CD4-positive, alpha-beta T cell treated with Interleukin-21 for 1 hour (primary cell): Measurements from ENCODE around the gene SLC44A3.
"Not testable (repeated sequence)": the region's sequence is repeated elsewhere in the genome, so short reads cannot be mapped to it uniquely, and the experiment has no call there.

Experiments used
- DNase-seq: peaks from one replicate; pipeline ENCODE4 v3.0.0-alpha.2; 2020

The SLC44A3 gene

DNA sequence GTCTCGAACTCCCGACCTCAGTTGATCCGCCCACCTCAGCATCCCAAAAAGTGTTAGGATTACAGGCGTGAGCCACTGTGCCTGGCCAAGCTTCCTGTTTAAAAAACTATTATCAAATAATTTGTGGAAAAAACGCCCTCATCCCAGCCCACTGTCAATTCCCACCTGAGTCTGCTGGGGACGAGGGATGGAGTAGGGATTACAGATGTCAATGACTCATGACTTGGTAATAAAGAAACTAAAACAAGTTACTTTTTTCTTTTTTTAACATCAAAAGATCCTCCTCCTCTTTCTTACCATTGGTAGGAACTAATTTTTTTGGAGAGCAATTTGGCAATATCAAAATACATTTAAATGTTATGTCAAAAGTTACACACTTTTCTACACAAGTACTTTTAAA lies 97.1 kb downstream of the SLC44A3 start:
- no peak for DNase-seq

DNA sequence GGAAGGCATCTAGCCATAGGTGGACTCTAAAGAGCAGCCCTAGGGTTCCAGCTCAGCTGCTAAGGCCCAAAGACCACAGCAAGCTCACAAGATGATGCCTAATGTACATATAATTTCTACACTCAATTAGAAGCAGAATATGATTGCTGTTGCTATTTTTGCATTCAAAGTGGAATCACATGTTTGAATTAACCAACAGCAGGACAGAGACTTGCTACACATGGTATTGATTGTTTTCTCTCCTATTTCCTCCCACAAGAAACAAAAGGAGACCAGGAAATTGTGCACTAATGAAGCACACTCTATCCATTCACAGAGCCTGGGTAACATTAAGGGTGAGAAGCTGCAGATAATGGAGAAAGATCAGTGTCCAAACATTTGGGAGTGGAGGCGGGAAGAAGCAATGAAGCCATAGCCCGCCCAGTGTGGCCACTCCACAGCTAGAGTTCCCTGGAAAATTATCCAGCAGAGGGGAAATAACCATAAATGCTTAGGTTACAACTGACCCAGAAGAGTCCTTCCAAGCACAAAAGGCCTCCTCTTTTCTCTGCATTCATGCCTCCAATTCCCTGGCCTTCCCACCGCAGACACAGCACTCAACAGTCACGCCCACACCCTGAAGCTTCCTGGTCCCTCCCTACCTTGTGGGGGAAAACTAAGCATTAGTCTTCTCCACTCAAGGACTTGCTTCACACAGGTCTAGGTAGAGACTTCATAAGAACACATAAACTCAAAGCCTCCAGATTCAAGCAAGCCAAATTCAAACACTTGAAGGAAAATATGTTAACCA lies 99.3 kb downstream of the SLC44A3 start:
- no peak for DNase-seq

DNA sequence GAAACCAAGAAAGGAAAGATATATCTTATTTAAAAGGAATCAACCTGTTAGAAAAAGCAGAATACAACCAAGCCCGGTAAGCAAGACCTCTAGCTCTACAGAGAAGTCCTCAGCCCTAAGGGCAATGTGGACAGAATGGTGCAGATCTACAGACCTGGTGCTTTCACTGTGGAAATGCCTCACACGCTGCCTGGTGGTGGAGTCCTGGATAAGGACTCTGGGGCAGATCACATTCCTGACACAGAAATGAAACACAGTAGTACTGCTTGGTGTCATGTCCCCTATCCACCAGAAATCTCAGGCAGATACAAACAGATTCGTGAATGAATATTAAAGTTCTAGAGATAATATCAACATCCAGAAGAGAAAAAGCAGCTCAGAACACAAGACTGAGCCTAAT lies 99.9 kb downstream of the SLC44A3 start:
- DNase-seq = no peak

DNA sequence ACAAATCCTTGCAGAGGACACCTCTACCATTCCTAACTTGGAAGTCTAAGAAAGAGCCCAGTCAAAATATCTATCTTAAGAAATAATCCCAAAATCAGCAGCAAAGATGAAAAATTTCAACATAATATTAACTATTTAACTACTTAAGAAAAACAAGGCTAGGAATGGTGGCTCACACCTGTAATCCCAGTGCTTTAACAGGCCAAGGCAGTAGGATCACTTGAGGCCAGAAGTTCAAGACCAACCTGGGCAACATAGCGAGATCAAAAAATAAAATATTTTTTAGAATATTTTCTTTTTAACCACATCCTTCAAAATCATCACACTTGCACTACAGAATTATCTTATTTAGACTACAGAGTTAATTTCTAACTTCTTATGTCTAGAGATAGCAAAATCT lies 101.8 kb downstream of the SLC44A3 start:
- no peak for DNase-seq

DNA sequence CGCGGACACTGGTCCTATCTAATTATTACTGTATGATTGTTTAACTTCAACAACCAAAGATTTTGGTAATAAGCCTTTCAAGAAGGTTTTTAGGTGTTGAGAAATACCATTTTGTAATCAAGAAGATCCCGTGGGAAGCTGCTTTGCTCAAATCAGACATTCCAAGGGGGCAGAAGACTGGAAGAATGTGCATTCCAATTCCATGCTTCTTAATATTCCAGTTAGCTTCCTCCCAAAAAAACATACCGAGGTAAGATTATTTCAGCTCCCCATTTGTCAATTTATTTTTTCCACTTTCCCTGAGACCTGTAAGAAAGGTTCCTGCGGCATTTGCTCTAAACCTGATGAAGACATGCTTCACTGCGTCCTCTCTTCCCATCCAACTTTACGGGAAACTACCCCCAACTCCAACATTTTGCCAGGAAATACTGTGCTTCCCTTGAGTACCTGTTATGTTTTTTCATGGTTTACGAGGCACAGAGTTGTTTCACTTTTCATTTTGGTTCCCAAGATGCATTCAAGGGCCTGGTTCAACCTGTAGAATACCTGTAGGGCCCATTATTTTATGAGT lies 102.7 kb downstream of the SLC44A3 start:
- no peak for DNase-seq

DNA sequence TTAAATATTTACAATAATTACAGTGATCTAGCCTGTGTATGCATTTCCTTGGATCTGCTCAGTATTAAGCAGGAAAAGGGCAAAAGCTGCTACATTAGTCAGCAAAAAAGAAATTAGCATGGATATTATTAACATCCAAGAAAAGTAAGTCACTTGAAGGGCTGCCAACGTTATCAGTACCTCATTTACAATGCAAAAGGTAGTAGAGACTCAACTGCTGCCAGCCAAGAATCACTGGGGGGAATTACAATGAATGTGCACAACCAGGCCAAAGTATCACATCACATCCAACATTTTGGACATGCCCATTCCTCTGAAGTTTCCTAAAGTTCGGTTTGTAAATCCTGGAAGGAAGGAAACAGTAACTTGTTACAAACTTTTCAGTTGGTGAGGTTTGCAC lies 104.8 kb downstream of the SLC44A3 start:
- no peak for DNase-seq

DNA sequence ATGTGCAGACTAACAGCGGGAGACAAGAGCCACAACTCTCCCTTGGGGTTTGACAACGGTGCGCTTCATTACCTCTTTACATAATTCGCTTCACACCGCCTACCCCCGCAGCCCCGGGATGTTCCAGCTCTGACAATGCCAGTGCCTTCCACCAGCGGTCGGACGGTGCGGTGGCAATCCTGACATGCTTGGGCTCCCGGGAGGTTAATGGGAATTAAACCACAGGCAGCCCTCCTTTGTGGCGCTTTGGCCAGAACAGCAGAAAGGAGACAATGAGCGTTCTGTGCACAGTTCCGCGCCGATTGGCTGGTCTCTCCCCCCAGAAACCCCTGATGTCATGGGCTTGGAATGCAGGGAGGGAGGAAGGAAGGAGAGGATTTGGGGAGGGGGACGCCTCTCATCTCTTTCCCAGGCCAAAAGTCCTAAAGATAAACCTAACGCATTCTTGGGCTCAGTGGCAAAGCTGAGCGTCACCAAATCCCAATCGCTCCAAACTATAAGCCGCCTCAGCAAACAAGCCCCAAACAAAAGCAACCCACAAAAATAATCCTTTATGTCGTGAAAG lies 105.5 kb downstream of the SLC44A3 start:
- DNase-seq = no peak

DNA sequence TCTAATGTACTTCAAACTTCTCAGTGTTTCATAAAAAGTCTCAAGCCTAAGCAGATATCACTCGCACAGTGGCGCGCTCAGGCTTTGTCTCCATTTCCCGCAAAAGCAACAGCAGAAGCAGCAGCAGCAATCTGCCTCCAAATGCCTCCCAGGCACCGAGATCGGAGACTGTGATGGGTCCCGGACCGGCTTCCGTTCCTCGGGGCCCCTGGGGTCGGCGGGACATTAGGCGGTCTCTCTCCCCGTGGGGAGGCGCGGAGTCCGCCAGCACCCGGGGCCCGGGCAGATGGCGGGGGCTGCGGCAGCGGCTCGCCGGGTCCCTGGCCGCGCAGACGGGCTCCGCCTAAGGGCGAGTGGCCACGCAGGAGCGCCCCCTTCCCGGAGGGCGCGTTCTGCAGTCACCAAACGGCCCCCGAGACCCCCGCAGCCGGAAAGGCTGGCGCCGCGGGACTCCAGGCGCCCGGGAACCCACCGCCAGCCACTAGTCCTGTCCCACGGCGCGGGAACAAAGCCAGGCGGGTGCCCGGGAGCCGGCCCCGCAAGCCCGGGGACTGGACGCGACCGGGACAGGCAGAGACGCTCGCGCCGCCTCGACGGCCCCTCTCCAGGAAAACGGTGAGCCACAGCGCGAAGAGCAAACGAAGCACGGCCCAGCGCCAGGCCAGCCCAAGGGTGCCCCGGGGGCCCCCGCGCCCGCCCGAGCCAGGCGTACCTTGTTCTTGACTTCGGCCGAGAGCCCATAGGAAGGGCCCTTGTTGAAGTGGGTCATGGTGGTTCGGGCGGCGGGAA lies 106.2 kb downstream of the SLC44A3 start:
- DNase-seq = peak; percentile 6

DNA sequence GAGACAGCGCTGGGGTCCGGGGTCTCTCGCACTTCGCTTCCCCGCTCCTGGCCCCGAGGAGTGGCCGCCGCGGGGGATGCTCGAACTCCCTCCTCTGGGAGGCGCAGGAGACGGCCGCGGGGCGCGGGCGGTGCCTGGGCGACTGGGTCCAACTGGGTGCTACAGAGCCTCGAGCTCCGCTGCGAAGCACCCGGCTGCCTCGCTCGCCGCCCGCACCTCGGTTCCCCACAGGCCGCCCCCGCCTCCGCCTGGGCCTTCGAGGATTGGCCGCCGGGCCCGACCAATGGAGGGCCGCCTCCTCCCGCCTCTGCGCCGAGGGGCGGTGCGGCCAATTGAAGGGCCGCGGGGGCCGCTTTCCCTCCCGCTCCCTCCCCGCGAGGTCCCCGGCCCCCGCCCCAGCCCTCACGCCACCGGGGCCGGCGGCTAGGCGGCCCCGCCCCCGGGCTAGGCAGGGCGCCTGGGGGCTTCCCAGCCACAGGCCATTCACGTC lies 106.8 kb downstream of the SLC44A3 start, which contains the start of gene CNN3:
Gene CNN3, minus strand, starts transcription at position 196 of the 490 bp plus-strand sequence. CDS start 216 bp downstream, outside the sequence.
- peak; percentile 66 for DNase-seq

DNA sequence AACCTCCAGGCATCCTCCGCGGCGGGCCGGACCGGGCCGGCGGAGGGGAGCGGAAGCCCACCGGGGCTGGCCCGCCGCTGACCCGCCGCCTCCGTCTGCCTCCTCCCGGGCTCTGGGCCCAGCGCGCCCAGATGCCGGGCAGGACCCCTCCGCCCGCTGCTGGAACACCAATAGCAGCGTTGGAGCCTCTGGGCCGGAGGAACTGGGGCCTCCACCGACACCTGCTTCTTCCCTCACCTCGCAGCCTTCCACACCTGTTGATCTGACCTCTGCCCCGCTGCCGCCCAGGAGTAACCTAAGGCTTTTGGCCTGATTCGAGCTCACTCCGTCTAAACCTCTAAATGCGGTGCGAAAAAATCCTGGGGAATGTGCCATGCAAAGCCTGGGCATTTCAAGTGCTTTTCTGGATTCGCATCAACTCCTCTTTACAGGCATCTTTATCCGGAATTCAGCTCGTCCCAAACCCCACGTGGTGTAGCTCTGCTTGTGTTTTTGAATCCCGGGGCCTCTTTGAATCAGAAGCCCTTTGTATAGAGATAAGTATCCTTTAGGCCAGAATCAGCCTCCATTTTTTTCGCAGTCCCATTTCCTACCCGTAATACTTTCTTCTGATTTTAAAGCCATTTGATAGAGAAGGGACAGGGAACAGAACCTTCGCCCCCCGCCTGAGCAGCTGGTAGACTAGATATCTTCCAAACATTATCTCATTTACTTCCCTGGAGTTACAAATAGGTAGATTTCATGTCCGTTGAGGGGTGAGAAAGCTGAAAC lies 107.4 kb downstream of the SLC44A3 start:
- DNase-seq = no peak

DNA sequence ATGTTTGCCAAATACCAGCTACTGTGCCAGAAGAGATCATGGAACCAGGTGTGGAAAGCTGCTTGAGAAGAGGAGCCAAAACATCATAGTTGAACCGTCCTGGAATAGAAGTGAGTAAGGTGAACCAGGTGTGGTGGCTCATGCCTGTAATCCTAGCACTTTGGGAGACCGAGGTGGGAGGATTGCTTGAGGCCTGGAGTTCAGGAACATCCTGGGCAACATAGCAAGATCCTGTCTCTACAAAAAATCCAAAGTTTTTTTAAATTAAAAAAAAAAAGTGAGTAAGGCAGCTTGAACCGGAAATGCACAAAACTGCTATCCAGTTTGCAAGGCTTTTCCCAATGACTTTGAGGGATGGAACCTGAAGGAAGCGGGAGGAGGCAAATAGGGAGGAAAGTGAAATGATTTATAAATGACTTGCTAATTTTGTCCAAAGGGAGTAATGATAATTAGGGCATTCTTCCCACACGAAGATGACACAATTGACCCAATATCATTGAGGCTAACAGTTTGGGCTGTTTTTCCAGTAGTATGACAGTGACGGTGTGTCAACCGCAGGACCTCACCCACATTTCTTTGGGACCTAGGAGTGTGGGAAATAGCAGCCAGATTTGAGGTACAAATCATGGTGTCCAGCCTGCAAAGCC lies 108.3 kb downstream of the SLC44A3 start:
- DNase-seq = no peak

DNA sequence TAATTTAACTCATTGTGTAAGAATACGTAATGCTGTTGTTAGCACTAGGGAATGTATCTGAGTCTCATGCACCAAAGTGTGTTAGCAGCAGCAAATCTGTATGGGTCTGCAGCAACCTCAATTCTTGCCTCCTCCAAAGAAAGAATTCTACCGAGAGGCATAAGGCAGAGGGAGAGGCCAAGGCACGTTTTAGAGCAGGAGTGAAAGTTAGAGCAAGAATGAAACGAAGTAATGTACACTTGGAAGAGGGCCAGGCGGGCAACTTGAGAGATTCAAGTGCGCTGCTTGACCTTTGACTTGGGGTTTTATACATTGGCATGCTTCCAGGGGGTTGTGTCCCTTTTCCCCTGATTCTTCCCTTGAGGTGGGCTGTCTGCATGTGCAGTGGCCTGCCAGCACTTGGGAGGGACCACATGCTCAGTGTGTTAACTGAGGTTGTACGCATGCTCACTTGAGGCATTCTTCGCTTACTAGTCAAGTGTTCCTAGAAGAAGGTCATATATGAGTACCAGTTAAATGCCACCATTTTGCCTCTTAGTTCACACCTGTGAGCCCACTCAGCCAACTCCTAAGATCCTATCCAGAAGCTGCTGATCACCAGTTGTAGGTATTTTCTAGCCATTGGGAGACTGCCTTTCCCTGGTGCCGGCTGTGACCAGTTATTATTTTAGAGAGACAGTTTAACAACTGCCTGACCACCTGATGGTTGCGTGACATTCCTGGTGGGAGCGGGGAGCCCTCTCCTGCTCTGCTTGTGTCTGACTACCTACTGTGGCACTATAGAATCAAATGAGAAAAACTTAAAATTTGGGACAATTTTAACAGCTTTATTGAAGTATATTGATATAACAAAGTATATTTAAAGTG lies 109.4 kb downstream of the SLC44A3 start:
- no peak for DNase-seq

DNA sequence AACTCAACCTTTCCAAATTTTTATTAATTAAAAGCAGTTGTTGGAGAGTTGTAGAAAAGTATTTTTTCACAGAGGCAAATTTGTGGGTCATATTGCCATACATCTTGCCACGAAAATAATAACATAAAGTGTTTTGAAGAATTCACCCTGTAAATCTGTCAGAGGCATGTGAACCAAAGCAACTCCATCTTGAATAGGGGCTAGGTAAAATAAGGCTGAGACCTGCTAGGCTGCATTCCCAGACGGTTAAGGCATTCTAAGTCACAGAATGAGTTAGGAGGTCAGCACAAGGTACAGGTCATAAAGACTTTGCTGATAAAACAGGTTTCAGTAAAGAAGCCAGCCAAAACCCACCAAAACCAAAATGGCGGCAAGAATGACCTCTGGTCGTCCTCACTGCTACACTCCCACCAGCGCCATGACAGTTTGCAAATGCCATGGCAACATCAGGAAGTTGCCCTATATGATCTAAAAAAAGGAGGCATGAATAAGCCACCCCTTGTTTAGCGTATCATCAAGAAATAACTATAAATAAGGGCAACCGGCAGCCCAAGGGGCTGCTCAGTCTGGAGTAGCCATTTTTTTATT lies 111.2 kb downstream of the SLC44A3 start:
- no peak for DNase-seq

DNA sequence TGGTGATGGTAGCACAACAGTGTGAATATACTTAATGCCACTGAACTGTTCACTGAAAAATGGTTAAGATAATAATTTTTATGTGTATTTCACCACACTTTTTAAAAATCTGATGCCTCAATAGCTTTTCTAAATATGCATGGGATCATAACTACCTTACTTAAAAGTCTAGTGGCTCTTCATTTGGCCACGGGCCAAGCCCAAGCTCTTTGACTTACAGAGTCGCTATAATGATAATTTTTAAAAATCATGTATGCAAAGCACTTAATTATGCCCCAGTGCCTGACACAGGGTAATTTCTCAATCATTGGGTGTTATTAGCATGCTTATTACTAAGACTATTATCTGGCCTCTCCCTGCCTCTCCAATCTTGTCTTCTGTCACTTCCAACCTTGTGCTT lies 114.4 kb downstream of the SLC44A3 start:
- DNase-seq = no peak

DNA sequence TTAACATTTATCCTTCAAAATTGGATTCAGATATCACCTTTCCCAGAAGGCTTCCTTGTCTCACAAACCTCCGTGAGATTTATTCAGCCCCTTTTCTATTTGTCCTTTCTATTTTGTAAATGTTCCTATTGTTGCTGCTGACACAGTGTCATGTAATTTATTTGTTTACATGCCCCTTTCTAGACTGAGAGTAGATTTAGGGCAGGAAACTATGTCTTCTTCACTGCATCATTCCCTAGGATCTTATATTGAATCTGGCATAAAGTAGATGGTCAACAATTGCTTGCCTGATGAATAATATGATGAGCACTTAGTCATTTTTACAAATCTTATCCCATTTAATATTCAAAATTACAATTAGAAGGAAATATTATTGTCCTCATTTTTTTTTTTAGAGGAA lies 114.9 kb downstream of the SLC44A3 start:
- no peak for DNase-seq

DNA sequence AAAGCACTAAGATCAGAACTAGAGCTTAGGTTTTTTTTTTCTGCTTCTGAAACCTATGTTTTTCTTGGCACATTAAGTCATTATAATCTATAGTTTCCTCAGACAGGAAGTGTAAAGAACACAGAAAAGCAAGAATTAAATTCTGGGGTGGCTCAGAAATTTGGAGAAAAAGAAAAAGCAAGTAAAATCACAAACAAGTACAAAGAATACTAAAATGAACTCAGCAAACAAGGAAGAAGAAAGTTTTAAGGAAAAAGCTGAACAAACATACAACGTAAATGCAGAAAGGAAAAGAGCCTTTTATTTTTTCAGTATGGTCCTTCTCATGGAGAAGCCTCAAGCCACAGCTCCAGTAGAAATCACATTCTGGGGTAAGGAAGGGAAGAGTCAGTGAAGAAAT lies 115.3 kb downstream of the SLC44A3 start:
- DNase-seq = no peak

DNA sequence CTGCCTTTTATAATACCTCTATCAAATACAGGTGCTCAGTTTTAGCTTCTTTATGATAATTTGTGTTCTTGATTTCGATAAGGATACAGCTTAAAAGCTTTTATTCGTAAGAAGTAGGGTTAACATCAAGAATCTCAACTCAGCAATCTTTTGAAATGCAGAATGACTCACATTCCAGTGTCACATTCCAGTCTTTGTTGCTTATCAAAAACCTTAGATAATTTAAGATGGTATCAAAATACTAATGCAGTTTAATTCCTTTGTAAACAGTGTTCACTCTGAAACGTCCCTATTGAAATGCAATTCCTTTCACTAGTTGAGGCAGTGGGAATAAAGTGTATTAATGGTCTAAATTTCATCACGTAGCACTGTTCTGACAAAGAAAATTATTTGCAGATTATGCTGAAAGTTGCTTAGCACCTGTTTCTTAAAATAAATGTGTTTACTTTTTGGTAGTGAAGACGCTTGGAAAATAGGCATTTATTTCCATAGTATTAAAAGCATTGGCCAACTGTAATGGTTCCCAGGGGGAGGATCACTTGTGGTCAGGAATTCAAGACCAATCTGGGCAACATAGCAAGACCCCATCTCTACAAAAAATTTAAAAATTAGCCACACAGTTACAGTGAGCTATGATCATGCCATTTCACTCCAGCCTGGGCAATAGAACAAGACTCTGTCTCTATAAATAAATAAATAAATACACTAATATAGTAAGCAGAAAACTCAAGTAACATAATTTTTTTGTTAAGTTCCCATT lies 116.9 kb downstream of the SLC44A3 start:
- DNase-seq = no peak

DNA sequence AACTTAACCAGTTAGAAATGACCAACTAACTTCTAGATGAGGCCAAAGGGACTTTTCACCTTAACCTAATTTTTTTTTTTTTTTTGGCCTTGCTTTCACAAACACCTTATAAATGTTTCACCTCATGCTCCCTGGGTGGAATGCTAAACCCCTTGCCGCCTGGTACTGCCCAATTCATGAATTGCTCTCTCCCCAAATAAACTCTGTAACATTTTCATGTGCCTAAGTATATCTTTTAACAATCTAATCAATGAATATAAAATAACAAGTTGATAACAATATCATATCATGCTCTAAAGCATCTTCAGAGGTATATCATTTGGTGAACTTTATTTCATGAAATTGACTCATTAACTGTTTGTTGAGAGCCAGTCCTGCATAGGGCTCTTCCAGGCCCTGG lies 117.7 kb downstream of the SLC44A3 start:
- DNase-seq = no peak

DNA sequence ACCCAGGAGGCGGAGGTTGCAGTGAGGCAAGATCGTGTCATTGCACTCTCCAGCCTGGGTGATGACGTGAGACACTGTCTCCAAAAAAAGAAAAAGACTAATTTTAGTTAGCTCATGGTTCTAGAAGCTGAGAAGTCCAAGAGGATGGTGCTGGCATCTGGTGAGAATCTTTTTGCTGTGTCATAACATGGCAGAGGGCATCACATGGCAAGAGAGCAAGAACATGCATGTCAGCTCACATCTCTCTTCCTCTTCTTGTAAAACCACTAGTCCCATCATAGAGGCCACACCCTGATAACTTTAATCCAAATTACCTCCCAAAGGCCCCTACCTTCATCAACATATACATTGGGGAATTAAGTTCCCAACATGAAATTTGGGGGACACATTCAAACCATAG lies 120.6 kb downstream of the SLC44A3 start:
- DNase-seq = no peak

DNA sequence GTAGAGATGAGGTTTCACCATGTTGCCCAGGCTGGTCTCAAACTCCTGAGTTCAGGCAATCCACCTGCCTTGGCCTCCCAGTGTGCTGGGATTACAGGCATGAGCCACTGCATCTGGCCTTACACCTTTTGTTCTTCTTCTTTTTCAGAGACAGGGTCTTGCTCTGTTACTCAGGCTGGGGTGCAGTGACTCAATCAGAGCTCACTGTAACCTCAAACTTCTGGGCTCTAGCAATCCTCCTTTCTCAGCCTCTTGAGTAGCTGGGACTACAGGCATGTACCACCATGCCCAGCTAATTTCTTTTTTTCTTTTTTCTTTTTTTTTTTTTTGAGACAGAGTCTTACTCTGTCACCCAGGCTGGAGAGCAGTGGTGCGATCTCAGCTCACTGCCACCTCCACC lies 121.3 kb downstream of the SLC44A3 start:
- not testable (repeated sequence) for DNase-seq
